B cell (primary cell): Measurements from ENCODE around the gene SRRM2.

ENCODE experiments used
- CTCF ChIP-seq: fragments of 200-600 bp; IDR thresholded peaks from one replicate; pipeline ENCODE4 v1.8.0; 2022; ENCODE audit warnings: antibody characterized with exemption, mild to moderate bottlenecking
- EZH2 ChIP-seq: IDR thresholded peaks from 2 replicates; pipeline ENCODE4 v1.6.1; 2012; ENCODE audit warnings: borderline replicate concordance, low read depth, mild to moderate bottlenecking, moderate library complexity, low read length; ENCODE audit not compliant: insufficient read depth, poor library complexity, severe bottlenecking

DNA sequence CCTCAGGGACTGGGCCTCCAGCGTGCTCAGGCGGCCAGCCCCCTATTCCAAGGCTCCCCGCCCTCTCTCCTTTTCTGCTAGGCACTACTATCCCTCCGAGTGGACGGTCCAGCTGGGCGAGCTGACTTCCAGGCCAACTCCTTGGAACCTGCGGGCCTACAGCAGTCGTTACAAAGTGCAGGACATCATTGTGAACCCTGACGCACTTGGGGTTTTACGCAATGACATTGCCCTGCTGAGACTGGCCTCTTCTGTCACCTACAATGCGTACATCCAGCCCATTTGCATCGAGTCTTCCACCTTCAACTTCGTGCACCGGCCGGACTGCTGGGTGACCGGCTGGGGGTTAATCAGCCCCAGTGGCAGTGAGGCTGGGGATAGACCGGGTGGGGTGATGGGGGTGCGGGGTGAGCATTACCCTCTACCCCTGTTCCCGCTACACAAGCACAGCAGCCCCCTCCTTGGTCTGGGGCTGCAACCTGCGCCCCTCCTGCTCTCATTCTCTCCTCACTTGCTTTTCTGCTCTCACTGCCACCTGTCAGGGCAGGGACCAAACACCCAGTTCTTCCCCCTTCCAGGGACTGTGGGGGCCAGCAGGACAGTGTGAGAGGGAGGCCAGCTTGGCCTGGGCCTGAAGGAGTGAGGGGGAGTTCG is 46.9 kb downstream of the SRRM2 start:
- no peak for TF ChIP-seq EZH2
- TF ChIP-seq CTCF, result no peak
